GM23248 (cell line): ENCODE data around the gene LYRM4.

Source experiments
- EZH2 ChIP-seq: fragments of 200-600 bp; sonication (generic); IDR thresholded peaks from 2 replicates; pipeline ENCODE4 v1.6.1; 2018; ENCODE audit warnings: antibody characterized with exemption, mild to moderate bottlenecking; ENCODE audit not compliant: insufficient read depth, poor library complexity, severe bottlenecking
- EZH2phosphoT487 ChIP-seq: fragments of 200-600 bp; sonication (generic); IDR thresholded peaks from 2 replicates; pipeline ENCODE4 v1.6.1; 2018; ENCODE audit warnings: antibody characterized with exemption, moderate library complexity, mild to moderate bottlenecking, low read depth; ENCODE audit not compliant: insufficient read depth

DNA sequence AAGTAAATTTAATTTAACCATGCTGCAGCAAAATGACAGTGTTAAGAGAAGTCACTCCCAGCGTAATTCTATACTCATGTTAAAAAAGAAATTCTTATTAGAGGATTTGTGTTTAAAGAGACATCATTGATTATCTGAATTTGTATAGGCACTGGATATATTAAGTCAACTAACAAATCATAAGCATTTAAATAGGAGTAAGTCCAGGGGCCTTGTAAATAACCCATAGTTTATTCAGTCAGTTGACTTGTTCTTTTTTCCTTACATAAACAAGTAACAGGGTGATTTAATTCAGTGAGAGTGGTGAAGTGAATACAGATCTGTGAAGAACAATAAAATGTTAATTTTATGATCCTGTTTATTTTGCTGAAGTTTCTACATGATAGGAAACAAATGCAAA lies 22.4 kb downstream of the LYRM4 start:
- TF ChIP-seq EZH2 = no peak
- TF ChIP-seq EZH2phosphoT487 = no peak
